Ovary (tissue), 3 donors: ENCODE data around the gene SPATA31C2.

Source experiments
- EP300 ChIP-seq: sonication (generic); formaldehyde crosslinking; IDR thresholded peaks from one replicate; pipeline ENCODE4 v1.6.1; 2017; ENCODE audit warnings: antibody characterized with exemption
- POLR2A ChIP-seq: fragments of 450-650 bp; IDR thresholded peaks from one replicate; pipeline ENCODE4 v1.6.1; 2017; ENCODE audit warnings: antibody characterized with exemption, mild to moderate bottlenecking, moderate library complexity
- TF ChIP-seq, protein P1 (sequence below), 3 donors: fragments of 450-650 bp in 2 of 3; fragments of 200-600 bp in 1 of 3; IDR thresholded peaks; one replicate each; pipeline versions ENCODE4 v1.5.1 to v1.8.0; 2016 to 2022; ENCODE audit warnings: antibody characterized with exemption in 3 of 3, mild to moderate bottlenecking in 1 of 3
- donor health status: DM: no; HTN: no; CAD: no.

DNA sequence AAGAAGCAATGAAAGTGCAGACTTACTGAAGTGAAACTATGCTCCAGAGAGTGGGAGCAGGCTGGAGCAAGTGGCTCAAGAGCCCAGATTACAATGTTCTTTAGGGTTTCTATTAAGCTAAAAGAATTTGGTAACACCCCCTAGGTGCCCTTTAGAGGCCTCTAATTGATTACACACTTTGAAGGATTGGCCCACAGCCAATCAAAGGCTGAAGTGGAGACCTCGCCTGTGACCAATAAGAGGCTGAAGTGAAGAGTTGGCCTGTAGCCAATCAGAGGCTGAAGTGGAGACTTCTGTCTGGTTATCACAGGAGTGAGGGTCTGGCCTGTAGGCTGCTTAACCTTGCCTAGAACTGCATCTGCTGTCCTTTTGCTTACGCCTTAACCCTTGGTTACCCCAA, 46.7 kb upstream of the SPATA31C2 start:
- TF ChIP-seq EP300: no peak
- TF ChIP-seq, protein P1, sequence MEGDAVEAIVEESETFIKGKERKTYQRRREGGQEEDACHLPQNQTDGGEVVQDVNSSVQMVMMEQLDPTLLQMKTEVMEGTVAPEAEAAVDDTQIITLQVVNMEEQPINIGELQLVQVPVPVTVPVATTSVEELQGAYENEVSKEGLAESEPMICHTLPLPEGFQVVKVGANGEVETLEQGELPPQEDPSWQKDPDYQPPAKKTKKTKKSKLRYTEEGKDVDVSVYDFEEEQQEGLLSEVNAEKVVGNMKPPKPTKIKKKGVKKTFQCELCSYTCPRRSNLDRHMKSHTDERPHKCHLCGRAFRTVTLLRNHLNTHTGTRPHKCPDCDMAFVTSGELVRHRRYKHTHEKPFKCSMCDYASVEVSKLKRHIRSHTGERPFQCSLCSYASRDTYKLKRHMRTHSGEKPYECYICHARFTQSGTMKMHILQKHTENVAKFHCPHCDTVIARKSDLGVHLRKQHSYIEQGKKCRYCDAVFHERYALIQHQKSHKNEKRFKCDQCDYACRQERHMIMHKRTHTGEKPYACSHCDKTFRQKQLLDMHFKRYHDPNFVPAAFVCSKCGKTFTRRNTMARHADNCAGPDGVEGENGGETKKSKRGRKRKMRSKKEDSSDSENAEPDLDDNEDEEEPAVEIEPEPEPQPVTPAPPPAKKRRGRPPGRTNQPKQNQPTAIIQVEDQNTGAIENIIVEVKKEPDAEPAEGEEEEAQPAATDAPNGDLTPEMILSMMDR (IDR thresholded peaks at IDR 0.05): no peak
- no peak for TF ChIP-seq POLR2A
